ENCODE measurements around the gene GASK1A.

DNA sequence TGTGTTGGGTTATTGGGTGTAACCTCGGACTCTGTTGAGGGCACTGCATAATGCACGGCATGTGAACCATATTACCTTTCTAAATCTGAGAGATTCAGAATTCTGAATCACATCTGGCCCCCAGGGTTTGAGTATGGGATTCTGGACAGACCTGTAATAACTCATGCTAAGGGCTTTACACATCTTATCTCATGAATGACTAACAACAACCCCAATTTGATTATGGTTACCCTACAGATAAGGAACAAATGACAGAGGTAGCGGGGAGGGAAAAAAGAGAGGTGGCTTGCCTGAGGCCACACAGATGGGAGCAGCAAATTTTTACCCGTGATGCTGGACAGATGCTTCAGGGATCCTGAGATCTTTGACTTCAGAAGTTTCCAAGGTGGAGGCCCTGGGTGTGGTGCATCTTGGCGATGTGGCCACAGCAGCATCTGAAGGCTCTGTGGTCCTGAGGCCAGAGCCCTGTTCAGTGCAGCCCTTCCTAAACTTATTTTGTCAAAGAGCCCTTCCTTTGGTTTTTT is 83.0 kb downstream of the GASK1A start:
- TF ChIP-seq, protein P1, sequence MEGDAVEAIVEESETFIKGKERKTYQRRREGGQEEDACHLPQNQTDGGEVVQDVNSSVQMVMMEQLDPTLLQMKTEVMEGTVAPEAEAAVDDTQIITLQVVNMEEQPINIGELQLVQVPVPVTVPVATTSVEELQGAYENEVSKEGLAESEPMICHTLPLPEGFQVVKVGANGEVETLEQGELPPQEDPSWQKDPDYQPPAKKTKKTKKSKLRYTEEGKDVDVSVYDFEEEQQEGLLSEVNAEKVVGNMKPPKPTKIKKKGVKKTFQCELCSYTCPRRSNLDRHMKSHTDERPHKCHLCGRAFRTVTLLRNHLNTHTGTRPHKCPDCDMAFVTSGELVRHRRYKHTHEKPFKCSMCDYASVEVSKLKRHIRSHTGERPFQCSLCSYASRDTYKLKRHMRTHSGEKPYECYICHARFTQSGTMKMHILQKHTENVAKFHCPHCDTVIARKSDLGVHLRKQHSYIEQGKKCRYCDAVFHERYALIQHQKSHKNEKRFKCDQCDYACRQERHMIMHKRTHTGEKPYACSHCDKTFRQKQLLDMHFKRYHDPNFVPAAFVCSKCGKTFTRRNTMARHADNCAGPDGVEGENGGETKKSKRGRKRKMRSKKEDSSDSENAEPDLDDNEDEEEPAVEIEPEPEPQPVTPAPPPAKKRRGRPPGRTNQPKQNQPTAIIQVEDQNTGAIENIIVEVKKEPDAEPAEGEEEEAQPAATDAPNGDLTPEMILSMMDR (IDR thresholded peaks at IDR 0.05; ENCODE audit: low read depth, low read length), result no peak
- TF ChIP-seq EZH2phosphoT487 (IDR thresholded peaks at IDR 0.05; ENCODE audit: low read depth), result no peak

Measured in OCI-LY3 (cell line).